GM18498 (cell line): ENCODE data around the gene MUC3A.
"Not testable (repeated sequence)": the region's sequence is repeated elsewhere in the genome, so short reads cannot be mapped to it uniquely, and the experiment has no call there.

Experiments used
- ATAC-seq: cut with Tn5 transposase; IDR thresholded peaks from one replicate; pipeline ENCODE4 v1.9.1; 2021; ENCODE audit warnings: mild to moderate bottlenecking, moderate library complexity; ENCODE audit not compliant: unreplicated experiment

MUC3A gene

GRCh38 chr7:100968650-100969049 is 19.3 kb downstream of the MUC3A start:
- ATAC-seq: no peak

GRCh38 chr7:100969066-100969615 is 19.8 kb downstream of the MUC3A start, which contains the start of gene MUC12:
Gene MUC12 (plus strand): TSS chr7:100969565. CDS start chr7:100969623, 58 bp downstream.
- no peak for ATAC-seq

- ATAC-seq: no peak
Measured at GRCh38 chr7:100971111-100972001, 22.0 kb downstream of the MUC3A start.

- ATAC-seq: no peak
Measured at GRCh38 chr7:100972002-100972347, 22.6 kb downstream of the MUC3A start.

GRCh38 chr7:100974021-100974420 is 24.7 kb downstream of the MUC3A start:
- ATAC-seq: no peak

GRCh38 chr7:100975371-100975821 is 26.1 kb downstream of the MUC3A start:
- no peak for ATAC-seq

GRCh38 chr7:100978300-100978699 is 29.0 kb downstream of the MUC3A start:
- ATAC-seq: no peak

GRCh38 chr7:100983451-100984187 is 34.3 kb downstream of the MUC3A start:
- ATAC-seq: no peak

- not testable (repeated sequence) for ATAC-seq
Measured at GRCh38 chr7:100984241-100984918, 35.0 kb downstream of the MUC3A start.

- ATAC-seq: not testable (repeated sequence)
Measured at GRCh38 chr7:100985033-100985797, 35.9 kb downstream of the MUC3A start.

- no peak for ATAC-seq
Measured at GRCh38 chr7:100991631-100992030, 42.3 kb downstream of the MUC3A start.

- ATAC-seq: not testable (repeated sequence)
Measured at GRCh38 chr7:100992280-100992679, 42.9 kb downstream of the MUC3A start.

GRCh38 chr7:100994671-100995070 is 45.3 kb downstream of the MUC3A start:
- ATAC-seq: not testable (repeated sequence)

GRCh38 chr7:100998530-100998929 is 49.2 kb downstream of the MUC3A start:
- not testable (repeated sequence) for ATAC-seq

GRCh38 chr7:100999334-100999733 is 50.0 kb downstream of the MUC3A start:
- not testable (repeated sequence) for ATAC-seq

- ATAC-seq: not testable (repeated sequence)
Measured at GRCh38 chr7:101000025-101000424, 50.7 kb downstream of the MUC3A start.

- ATAC-seq: not testable (repeated sequence)
Measured at GRCh38 chr7:101002333-101002732, 53.0 kb downstream of the MUC3A start.

GRCh38 chr7:101007361-101007760 is 58.0 kb downstream of the MUC3A start:
- not testable (repeated sequence) for ATAC-seq

- ATAC-seq: no peak
Measured at GRCh38 chr7:101009629-101010028, 60.3 kb downstream of the MUC3A start.

GRCh38 chr7:101012931-101013330 is 63.6 kb downstream of the MUC3A start:
- ATAC-seq: no peak
